HepG2 (cell line): ENCODE measurements around the gene CCDC183. TPM values are rescaled to one million over a fixed set of nuclear protein-coding genes. Genes with fewer than 3 reads are reported as not detected.

Experiments used
- DNMT1 ChIP-seq: sonication (generic); formaldehyde crosslinking; IDR thresholded peaks from 2 replicates; pipeline ENCODE4 v1.5.1; 2020; ENCODE audit warnings: mild to moderate bottlenecking, missing genetic modification reagents
- GATA4 ChIP-seq: sonication (generic); IDR thresholded peaks from 2 replicates; pipeline ENCODE4 v1.6.1; 2016; ENCODE audit warnings: antibody characterized with exemption, low read depth, borderline replicate concordance
- HNRNPH1 ChIP-seq: fragments of 200-400 bp; formaldehyde crosslinking; optimal IDR thresholded peaks from 2 replicates; pipeline ENCODE3; 2017; ENCODE audit warnings: mild to moderate bottlenecking, low read depth, low read length
- KDM3A ChIP-seq: IDR thresholded peaks from 2 replicates; pipeline ENCODE4 v1.6.1; 2018; ENCODE audit warnings: low read depth, missing compliant biosample characterization
- NPAS2 ChIP-seq: sonication (generic); formaldehyde crosslinking; IDR thresholded peaks from 2 replicates; pipeline ENCODE4 v1.8.0; 2022; ENCODE audit warnings: mild to moderate bottlenecking, missing genetic modification reagents, borderline replicate concordance
- POLR2AphosphoS5 ChIP-seq: IDR thresholded peaks from 2 replicates; pipeline ENCODE4 v1.6.1; 2012; ENCODE audit warnings: low read depth, low read length
- PRDM15 ChIP-seq: sonication (generic); formaldehyde crosslinking; IDR thresholded peaks from 2 replicates; pipeline ENCODE4 v1.4.0; 2020; ENCODE audit warnings: missing genetic modification reagents
- RAD21 ChIP-seq: fragments of 450-650 bp; formaldehyde crosslinking; IDR thresholded peaks from 2 replicates; pipeline ENCODE4 v1.5.0; 2020; ENCODE audit warnings: mild to moderate bottlenecking
- SALL1 ChIP-seq: sonication (generic); formaldehyde crosslinking; IDR thresholded peaks from 2 replicates; pipeline ENCODE4 v1.8.0; 2022; ENCODE audit warnings: mild to moderate bottlenecking, missing genetic modification reagents
- SNAPC4 ChIP-seq: sonication (generic); formaldehyde crosslinking; IDR thresholded peaks from 2 replicates; pipeline ENCODE4 v1.4.0; 2020; ENCODE audit warnings: mild to moderate bottlenecking, missing genetic modification reagents
- TOPORS ChIP-seq: sonication (generic); formaldehyde crosslinking; IDR thresholded peaks from 2 replicates; pipeline ENCODE4 v1.8.0; 2023; ENCODE audit warnings: mild to moderate bottlenecking, missing genetic modification reagents
- YY1 ChIP-seq: IDR thresholded peaks from 2 replicates; pipeline ENCODE4 v1.6.1; 2011; ENCODE audit warnings: low read length, low read depth, moderate library complexity, mild to moderate bottlenecking; ENCODE audit not compliant: insufficient read depth, insufficient replicate concordance
- ZNF205 ChIP-seq: IDR thresholded peaks from 2 replicates; pipeline ENCODE4 v1.6.1; 2018; ENCODE audit warnings: missing biosample characterization, missing genetic modification reagents
- ZNF484 ChIP-seq: sonication (generic); formaldehyde crosslinking; IDR thresholded peaks from 2 replicates; pipeline ENCODE4 v1.5.1; 2020; ENCODE audit warnings: mild to moderate bottlenecking, low read depth, missing genetic modification reagents, borderline replicate concordance
- ZNF503 ChIP-seq: sonication (generic); formaldehyde crosslinking; IDR thresholded peaks from 2 replicates; pipeline ENCODE4 v1.4.0; 2020; ENCODE audit warnings: missing genetic modification reagents
- polyA plus RNA-seq, 8 experiments: library from polyadenylated mRNA; depleted of rRNA in 3 of 8; stranded (reverse) in 7 of 8; unstranded in 1 of 8; fragments of >200 nt; fragmentation: Illumina TruSeq in 4 of 8; extraction: Trizol in 4 of 8; gene quantifications; 2 replicates each; pipeline versions ENCODE4 v1.2.1 to v1.2.3, GENCODE V29; 2011 to 2016; ENCODE audit warnings: low read depth in 4 of 8, missing spikeins in 1 of 8, mixed read lengths in 1 of 8; ENCODE audit not compliant: insufficient read depth in 1 of 8
- total RNA-seq, 5 experiments: library from RNA; depleted of rRNA; stranded (reverse); fragments of >200 nt; fragmentation: Illumina TruSeq; extraction: Trizol; gene quantifications; 2 replicates each; pipeline ENCODE4 v1.2.3, GENCODE V29; 2016; ENCODE audit warnings: low read depth in 1 of 5
- TF ChIP-seq, protein P1 (sequence below): sonication (generic); formaldehyde crosslinking; IDR thresholded peaks from 2 replicates; pipeline ENCODE4 v1.8.0; 2022; ENCODE audit warnings: missing genetic modification reagents, mild to moderate bottlenecking, inconsistent platforms, borderline replicate concordance

CCDC183 gene
- total and polyA plus RNA-seq, 2 of the 13 experiments (the other 11 are each of a cell fraction or from before 2014, with no cell fraction given): 5.0 to 66.4 TPM

DNA sequence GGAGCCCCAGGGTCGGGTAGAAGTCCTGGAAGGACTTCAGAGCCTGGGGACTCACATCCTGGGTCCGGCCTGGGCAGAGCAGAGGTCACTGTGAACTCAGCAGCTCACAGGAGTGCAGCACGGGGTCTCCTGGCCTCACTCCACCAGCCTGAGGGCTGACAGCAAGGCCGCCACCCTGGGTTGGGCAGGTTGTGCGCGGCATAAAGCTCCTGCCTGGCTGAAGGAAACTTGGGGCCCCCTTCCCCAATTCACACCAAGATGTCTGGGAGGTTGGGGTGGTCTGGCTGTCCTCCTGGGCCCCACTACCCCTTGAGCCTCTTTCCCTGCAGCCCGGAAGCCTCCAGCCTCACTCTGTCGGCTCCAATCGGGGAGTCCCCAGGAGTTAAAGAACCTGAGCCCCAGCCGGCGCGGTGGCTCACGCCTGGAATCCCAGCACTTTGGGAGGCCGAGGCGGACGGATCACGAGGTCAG is 33.9 kb upstream of the CCDC183 start (continued):
- no peak for TF ChIP-seq POLR2AphosphoS5
- no peak for TF ChIP-seq RAD21
- TF ChIP-seq TOPORS (CRISPR knock-in tag): no peak
- TF ChIP-seq SALL1 (CRISPR knock-in tag): peak; percentile 25; the same call in 1 of the 2 replicates
- peak; percentile 56; the same call in 1 of the 2 replicates for TF ChIP-seq PRDM15 (CRISPR knock-in tag)
- TF ChIP-seq NPAS2 (CRISPR knock-in tag): no peak
- TF ChIP-seq GATA4: no peak
- TF ChIP-seq YY1: peak; percentile 27
- no peak for TF ChIP-seq SNAPC4
- no peak for TF ChIP-seq ZNF484 (CRISPR knock-in tag)
- TF ChIP-seq, protein P1, sequence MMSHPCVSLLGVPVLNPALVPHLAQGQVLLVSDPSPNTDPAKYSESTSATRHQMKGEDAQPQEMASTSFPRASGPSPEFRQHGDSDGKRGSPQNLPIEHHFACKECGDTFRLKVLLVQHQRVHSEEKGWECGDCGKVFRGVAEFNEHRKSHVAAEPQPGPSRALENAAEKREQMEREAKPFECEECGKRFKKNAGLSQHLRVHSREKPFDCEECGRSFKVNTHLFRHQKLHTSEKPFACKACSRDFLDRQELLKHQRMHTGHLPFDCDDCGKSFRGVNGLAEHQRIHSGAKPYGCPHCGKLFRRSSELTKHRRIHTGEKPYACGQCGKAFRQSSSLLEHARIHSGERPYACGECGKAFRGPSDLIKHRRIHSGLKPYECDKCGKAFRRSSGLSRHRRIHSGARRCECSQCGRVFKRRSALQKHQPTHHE (CRISPR knock-in tag): no peak
- no peak for TF ChIP-seq DNMT1 (CRISPR knock-in tag)
- TF ChIP-seq ZNF205 (CRISPR knock-in tag): no peak
- TF ChIP-seq HNRNPH1: no peak
- TF ChIP-seq KDM3A (CRISPR knock-in tag): no peak
- no peak for TF ChIP-seq ZNF503 (CRISPR knock-in tag)
